Neutrophil (primary cell): ENCODE data around the gene RANBP2.
"Not testable (repeated sequence)": the region's sequence is repeated elsewhere in the genome, so short reads cannot be mapped to it uniquely, and the experiment has no call there.

ENCODE experiments used
- H3K27ac ChIP-seq: fragments of 200-600 bp; sonication (generic); 2 replicates; pipeline ENCODE4 v1.5.1; 2016; ENCODE audit warnings: mild to moderate bottlenecking, moderate library complexity
- H3K27me3 ChIP-seq: fragments of 200-600 bp; sonication (generic); 2 replicates; pipeline ENCODE4 v1.6.0; 2016; ENCODE audit warnings: mild to moderate bottlenecking
- H3K36me3 ChIP-seq: fragments of 200-600 bp; sonication (generic); 2 replicates; pipeline ENCODE4 v1.5.1; 2017
- H3K4me1 ChIP-seq, 2 experiments: fragments of 200-600 bp in 1 of 2; sonication (generic) in 1 of 2; 1 replicate in 1 of 2; 2 replicates in 1 of 2; pipeline versions ENCODE4 v1.5.1 to v1.6.1; 2013 to 2016; ENCODE audit warnings: low read depth in 1 of 2, low read length in 1 of 2, mild to moderate bottlenecking in 1 of 2, moderate library complexity in 1 of 2; ENCODE audit not compliant: control insufficient read depth in 1 of 2, insufficient read depth in 1 of 2
- H3K4me3 ChIP-seq, 2 experiments: fragments of 200-600 bp in 1 of 2; sonication (generic) in 1 of 2; 1 replicate in 1 of 2; 2 replicates in 1 of 2; pipeline ENCODE4 v1.5.1; 2013 to 2016; ENCODE audit warnings: low read depth in 1 of 2, low read length in 1 of 2, mild to moderate bottlenecking in 1 of 2, moderate library complexity in 1 of 2
- H3K9me3 ChIP-seq: fragments of 200-600 bp; sonication (generic); 2 replicates; pipeline ENCODE4 v1.5.1; 2016
- CTCF ChIP-seq: fragments of 200-600 bp; sonication (generic); IDR thresholded peaks from 2 replicates; pipeline ENCODE4 v1.5.1; 2016; ENCODE audit warnings: antibody characterized with exemption

Gene RANBP2

GRCh38 chr2:108719149-108720044 lies at the start of gene RANBP2:
TSS of gene RANBP2 (plus strand) at chr2:108719482. CDS start at chr2:108719607, 125 bp downstream.
- TF ChIP-seq CTCF: no peak
- Histone ChIP-seq H3K36me3 (no peaks in the 10 kb centered on the region), H3K27ac (peak within 1 kb of the TSS; percentile 95), H3K9me3 (no peaks in the 10 kb centered on the region), H3K4me3 (peak within 1 kb of the TSS; percentile 92 to 94), H3K4me1 (peaks cover 10 to 15% of the 10 kb centered on the region in 2 experiments), H3K27me3 (no peaks in the 10 kb centered on the region)

DNA sequence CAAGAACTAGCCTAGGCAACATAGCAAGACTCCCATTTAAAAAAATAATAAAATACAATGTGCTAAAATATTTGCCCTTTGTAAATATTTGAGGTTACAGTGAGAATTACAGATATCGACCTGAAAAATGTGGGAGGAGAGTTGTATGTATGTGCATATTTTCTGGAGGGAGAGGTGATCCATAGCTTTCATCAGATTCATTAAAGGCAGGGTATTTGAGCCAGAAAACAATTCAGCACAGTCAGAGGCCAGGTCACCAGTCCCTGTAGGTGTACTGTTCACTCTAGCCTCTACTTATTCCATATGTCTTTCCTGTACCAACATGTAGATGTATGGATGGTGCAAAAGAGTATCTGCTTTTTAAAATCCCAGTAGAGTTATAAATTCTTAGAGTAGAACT lies 49.0 kb upstream of the RANBP2 start:
- not testable (repeated sequence) for H3K27ac ChIP-seq, H3K9me3 ChIP-seq, H3K36me3 ChIP-seq, H3K27me3 ChIP-seq, H3K4me3 ChIP-seq
- H3K4me1 ChIP-seq: peaks cover 14 to 23% of the 10 kb centered on the region in 2 experiments

GRCh38 chr2:108672200-108672805 lies 47.0 kb upstream of the RANBP2 start:
- not testable (repeated sequence) for H3K27me3 ChIP-seq, H3K36me3 ChIP-seq, H3K27ac ChIP-seq, H3K9me3 ChIP-seq, H3K4me3 ChIP-seq
- H3K4me1 ChIP-seq: peaks cover 8 to 14% of the 10 kb centered on the region in 2 experiments

- not testable (repeated sequence) for H3K27me3 ChIP-seq, H3K27ac ChIP-seq, H3K4me3 ChIP-seq, H3K9me3 ChIP-seq, H3K4me1 ChIP-seq
- peaks cover 35% of the 10 kb centered on the region for H3K36me3 ChIP-seq
Observed at GRCh38 chr2:108676522-108676921, 42.8 kb upstream of the RANBP2 start.

GRCh38 chr2:108677239-108677744 lies 42.0 kb upstream of the RANBP2 start:
- H3K9me3 ChIP-seq, H3K4me1 ChIP-seq, H3K4me3 ChIP-seq, H3K27me3 ChIP-seq, H3K27ac ChIP-seq: not testable (repeated sequence)
- peaks cover 42% of the 10 kb centered on the region for H3K36me3 ChIP-seq

DNA sequence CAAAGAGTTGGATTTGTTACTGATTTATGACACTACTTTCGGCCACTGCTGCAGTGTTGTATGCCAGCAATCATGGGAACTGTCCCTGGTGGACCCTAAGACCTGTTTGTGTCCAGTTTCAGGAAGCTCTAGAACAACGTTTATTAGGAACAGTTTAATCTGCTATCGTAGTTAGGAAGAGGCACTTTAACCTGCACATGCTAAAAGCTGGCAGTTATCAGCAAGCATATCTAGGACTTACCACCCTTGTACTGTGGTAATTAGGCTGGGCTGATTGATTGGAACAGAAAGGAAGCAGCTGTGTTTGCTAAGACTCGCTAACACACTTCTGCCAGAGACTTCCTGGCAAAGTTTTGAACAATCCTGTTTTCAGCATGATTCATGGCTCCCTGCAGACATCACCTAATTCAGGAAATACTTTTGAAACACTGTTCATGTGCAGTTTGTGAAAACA lies 41.1 kb upstream of the RANBP2 start:
- H3K4me1 ChIP-seq, H3K27me3 ChIP-seq, H3K9me3 ChIP-seq, H3K4me3 ChIP-seq: not testable (repeated sequence)
- H3K27ac ChIP-seq: peak overlapping the region; percentile 46
- peaks cover 48% of the 10 kb centered on the region for H3K36me3 ChIP-seq

DNA sequence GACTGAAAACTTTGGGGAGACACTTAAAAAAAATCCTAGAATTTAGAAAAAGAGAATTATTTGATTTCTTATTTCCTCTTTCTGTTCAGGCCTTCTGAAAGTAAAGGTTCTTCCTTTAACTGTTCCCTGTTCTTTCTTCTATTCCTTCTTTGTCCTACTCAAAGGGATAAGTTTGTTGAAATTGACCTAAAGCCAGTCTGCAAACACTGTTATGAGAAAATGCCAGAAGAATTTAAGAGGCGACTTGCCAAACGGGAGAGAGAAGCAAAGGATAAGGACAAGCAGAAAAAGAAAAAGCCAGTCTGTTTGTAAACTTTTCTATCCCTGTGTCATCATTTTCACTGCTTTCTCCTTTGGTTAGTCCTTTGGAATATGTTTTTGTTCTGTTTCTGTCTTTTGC lies 38.5 kb upstream of the RANBP2 start:
- peaks cover 63% of the 10 kb centered on the region for H3K36me3 ChIP-seq
- not testable (repeated sequence) for H3K27ac ChIP-seq, H3K4me1 ChIP-seq, H3K27me3 ChIP-seq, H3K9me3 ChIP-seq, H3K4me3 ChIP-seq

DNA sequence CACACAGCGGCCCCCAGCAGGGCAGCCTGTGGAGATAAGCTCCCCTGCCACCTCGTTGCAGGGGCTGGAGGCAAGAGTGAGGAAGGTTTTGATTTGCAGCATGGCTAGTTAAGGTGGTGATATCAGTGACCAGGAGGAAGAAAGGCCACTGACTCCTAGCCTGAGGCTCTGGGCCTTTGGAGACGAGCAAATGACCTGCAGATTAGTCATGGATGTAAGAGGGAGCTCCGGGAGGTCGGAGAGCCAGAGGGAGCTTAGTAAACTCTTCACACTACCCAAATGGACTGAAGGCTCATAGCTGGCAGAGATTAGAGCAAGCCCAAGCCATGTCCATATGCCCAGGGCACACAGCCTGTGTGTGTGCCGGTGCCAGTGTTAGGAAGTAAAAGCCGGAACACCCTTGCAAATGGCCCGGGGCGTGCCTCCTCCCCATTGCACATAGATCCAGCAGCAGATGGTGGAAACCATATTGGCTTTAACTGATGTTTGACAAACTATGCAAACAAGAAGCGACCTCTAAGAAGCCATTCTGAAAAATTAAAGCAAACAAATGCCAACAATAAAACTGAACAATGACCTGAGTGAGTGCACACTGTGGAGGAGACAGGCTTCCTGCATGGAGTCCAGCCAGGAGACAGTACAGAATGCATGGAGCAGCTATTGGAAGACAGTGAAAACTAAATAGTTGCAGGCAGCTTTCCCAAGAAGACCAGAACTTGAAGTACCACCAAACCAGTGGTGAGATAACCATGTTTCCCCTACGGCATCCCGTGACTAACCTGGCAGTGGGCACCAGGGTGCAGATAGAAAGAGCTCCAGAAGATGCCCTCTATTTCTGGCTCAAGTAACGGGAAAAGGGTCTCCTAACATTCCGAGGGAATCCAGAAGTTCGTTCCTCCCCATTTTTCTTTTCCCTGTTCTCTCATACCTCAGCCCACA lies 30.2 kb upstream of the RANBP2 start:
- H3K9me3 ChIP-seq, H3K4me3 ChIP-seq, H3K4me1 ChIP-seq, H3K27me3 ChIP-seq, H3K27ac ChIP-seq: not testable (repeated sequence)
- H3K36me3 ChIP-seq: peaks cover 16% of the 10 kb centered on the region

GRCh38 chr2:108690001-108690400 lies 29.3 kb upstream of the RANBP2 start:
- H3K27me3 ChIP-seq, H3K4me1 ChIP-seq, H3K4me3 ChIP-seq, H3K9me3 ChIP-seq, H3K27ac ChIP-seq: not testable (repeated sequence)
- H3K36me3 ChIP-seq: peaks cover 10% of the 10 kb centered on the region
